Neural cell (in vitro differentiated cells): Measurements from ENCODE around the gene EIF4E2.

Experiments
- POLR2AphosphoS5 ChIP-seq: IDR thresholded peaks from 2 replicates; pipeline ENCODE4 v1.6.1; 2012
- SMC3 ChIP-seq: fragments of 450-650 bp; conservative IDR thresholded peaks from 2 replicates; pipeline ENCODE4 v1.6.1; 2014; ENCODE audit warnings: antibody characterized with exemption, mild to moderate bottlenecking, moderate library complexity; ENCODE audit not compliant: poor library complexity
- TF ChIP-seq, protein P1 (sequence below): fragments of 450-650 bp; IDR thresholded peaks from 2 replicates; pipeline ENCODE4 v1.5.1; 2014; ENCODE audit warnings: antibody characterized with exemption, mild to moderate bottlenecking, moderate library complexity; ENCODE audit not compliant: poor library complexity, severe bottlenecking
- TF ChIP-seq, protein P2 (sequence below): IDR thresholded peaks from 2 replicates; pipeline ENCODE4 v1.6.1; 2012; ENCODE audit warnings: borderline replicate concordance

DNA sequence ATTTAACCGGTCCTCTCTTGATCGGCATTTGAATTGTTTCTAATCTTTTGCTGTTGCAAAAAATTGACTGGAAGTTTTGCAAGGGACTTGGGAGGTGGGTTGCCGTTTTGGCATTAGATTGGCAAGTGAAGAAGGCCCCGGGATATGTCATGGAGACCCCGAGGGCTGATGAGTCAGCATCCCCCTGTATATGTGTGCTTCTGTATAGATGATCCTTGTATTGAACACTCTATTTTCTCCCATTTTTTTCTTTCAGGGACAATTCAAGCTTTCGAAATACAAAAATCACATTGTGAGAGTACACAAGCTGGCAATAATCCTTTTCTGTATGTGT is 30.1 kb downstream of the EIF4E2 start:
- TF ChIP-seq, protein P1, sequence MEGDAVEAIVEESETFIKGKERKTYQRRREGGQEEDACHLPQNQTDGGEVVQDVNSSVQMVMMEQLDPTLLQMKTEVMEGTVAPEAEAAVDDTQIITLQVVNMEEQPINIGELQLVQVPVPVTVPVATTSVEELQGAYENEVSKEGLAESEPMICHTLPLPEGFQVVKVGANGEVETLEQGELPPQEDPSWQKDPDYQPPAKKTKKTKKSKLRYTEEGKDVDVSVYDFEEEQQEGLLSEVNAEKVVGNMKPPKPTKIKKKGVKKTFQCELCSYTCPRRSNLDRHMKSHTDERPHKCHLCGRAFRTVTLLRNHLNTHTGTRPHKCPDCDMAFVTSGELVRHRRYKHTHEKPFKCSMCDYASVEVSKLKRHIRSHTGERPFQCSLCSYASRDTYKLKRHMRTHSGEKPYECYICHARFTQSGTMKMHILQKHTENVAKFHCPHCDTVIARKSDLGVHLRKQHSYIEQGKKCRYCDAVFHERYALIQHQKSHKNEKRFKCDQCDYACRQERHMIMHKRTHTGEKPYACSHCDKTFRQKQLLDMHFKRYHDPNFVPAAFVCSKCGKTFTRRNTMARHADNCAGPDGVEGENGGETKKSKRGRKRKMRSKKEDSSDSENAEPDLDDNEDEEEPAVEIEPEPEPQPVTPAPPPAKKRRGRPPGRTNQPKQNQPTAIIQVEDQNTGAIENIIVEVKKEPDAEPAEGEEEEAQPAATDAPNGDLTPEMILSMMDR: no peak
- TF ChIP-seq POLR2AphosphoS5 (no peak), SMC3 (no peak)
- TF ChIP-seq, protein P2, sequence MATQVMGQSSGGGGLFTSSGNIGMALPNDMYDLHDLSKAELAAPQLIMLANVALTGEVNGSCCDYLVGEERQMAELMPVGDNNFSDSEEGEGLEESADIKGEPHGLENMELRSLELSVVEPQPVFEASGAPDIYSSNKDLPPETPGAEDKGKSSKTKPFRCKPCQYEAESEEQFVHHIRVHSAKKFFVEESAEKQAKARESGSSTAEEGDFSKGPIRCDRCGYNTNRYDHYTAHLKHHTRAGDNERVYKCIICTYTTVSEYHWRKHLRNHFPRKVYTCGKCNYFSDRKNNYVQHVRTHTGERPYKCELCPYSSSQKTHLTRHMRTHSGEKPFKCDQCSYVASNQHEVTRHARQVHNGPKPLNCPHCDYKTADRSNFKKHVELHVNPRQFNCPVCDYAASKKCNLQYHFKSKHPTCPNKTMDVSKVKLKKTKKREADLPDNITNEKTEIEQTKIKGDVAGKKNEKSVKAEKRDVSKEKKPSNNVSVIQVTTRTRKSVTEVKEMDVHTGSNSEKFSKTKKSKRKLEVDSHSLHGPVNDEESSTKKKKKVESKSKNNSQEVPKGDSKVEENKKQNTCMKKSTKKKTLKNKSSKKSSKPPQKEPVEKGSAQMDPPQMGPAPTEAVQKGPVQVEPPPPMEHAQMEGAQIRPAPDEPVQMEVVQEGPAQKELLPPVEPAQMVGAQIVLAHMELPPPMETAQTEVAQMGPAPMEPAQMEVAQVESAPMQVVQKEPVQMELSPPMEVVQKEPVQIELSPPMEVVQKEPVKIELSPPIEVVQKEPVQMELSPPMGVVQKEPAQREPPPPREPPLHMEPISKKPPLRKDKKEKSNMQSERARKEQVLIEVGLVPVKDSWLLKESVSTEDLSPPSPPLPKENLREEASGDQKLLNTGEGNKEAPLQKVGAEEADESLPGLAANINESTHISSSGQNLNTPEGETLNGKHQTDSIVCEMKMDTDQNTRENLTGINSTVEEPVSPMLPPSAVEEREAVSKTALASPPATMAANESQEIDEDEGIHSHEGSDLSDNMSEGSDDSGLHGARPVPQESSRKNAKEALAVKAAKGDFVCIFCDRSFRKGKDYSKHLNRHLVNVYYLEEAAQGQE: no peak
